Measurements from ENCODE around the gene TRIM61.

GRCh38 chr4:164937576-164938270, 39.7 kb downstream of the TRIM61 start:
- no peak for TF ChIP-seq GATA2 (IDR thresholded peaks at IDR 0.05; ENCODE audit: low read depth, low read length)
- TF ChIP-seq GATA3 (IDR thresholded peaks at IDR 0.05; ENCODE audit: low read depth, low read length), result no peak

Measured in SH-SY5Y (cell line).